Endothelial cell of umbilical vein (primary cell): ENCODE data around the gene PPOX. TPM values are rescaled to one million over a fixed set of nuclear protein-coding genes. Genes with fewer than 3 reads are reported as not detected.

Experiments used
- BruUV-seq: library from RNA; stranded (reverse); fragments of 400-500 nt; replicated peaks from 2 replicates; lab custom pipeline; 2021; lab: Mats Ljungman, UMichigan
- CTCF ChIA-PET: fragments of 300-600, 350-600 bp; sonication (Branson Sonifier 250); formaldehyde crosslinking; loops from one replicate; lab custom pipeline; 2021; ENCODE audit warnings: antibody characterized with exemption, inconsistent platforms; lab: Charles Lee
- POLR2A ChIA-PET: fragments of 300-600, 350-600 bp; sonication (Branson Sonifier 250); formaldehyde crosslinking; loops from one replicate; lab custom pipeline; 2021; ENCODE audit warnings: antibody characterized with exemption, inconsistent platforms; lab: Charles Lee
- DNase-seq: peaks from one replicate; pipeline ENCODE4 v3.0.0-alpha.2; 2011; ENCODE audit warnings: low read depth, low spot score
- FAIRE-seq: peaks from 2 replicates; lab custom pipeline; 2011; peaks lifted over from hg19 to GRCh38; lab: Jason Lieb, UNC
- H2AFZ ChIP-seq: 2 replicates; pipeline ENCODE4 v1.6.0; 2012; ENCODE audit warnings: low read depth, low read length, control low read depth, inconsistent platforms
- H3K27ac ChIP-seq: 2 replicates; pipeline ENCODE4 v1.5.1; 2011; ENCODE audit warnings: low read depth, mild to moderate bottlenecking, control low read depth, low read length, moderate library complexity; ENCODE audit not compliant: insufficient read depth
- H3K27me3 ChIP-seq, 2 experiments: 2 replicates each; pipeline versions ENCODE4 v1.6.0 to v1.6.1; 2011; ENCODE audit warnings: low read length in 2 of 2, mixed read lengths in 1 of 2; ENCODE audit not compliant: control insufficient read depth in 2 of 2, insufficient read depth in 2 of 2
- H3K36me3 ChIP-seq, 2 experiments: 2 replicates in 1 of 2; 3 replicates in 1 of 2; pipeline ENCODE4 v1.5.1; 2011; ENCODE audit warnings: low read length in 2 of 2, mild to moderate bottlenecking in 1 of 2, moderate library complexity in 1 of 2; ENCODE audit not compliant: control insufficient read depth in 2 of 2, insufficient read depth in 2 of 2; ENCODE audit errors: extremely low read depth in 1 of 2
- H3K4me1 ChIP-seq: 3 replicates; pipeline ENCODE4 v1.5.1; 2011; ENCODE audit warnings: mild to moderate bottlenecking, low read length; ENCODE audit not compliant: control insufficient read depth, insufficient read depth; ENCODE audit errors: extremely low read depth
- H3K4me2 ChIP-seq: 2 replicates; pipeline ENCODE4 v1.6.1; 2011; ENCODE audit warnings: low read length, control low read depth, mixed read lengths; ENCODE audit not compliant: insufficient read depth
- H3K4me3 ChIP-seq, 3 experiments: fragments of 200-600 bp in 1 of 3; sonication (generic), shearing (Covaris generic) in 1 of 3; replicated peaks in 1 of 3; 2 replicates each; pipeline ENCODE4 v1.5.1; 2011 to 2016; ENCODE audit warnings: control low read depth in 3 of 3, low read length in 3 of 3, mild to moderate bottlenecking in 2 of 3, inconsistent platforms in 1 of 3, low read depth in 1 of 3, moderate library complexity in 1 of 3; ENCODE audit not compliant: insufficient read depth in 1 of 3
- H3K79me2 ChIP-seq: 2 replicates; pipeline ENCODE4 v1.6.0; 2012; ENCODE audit warnings: low read length, inconsistent platforms; ENCODE audit not compliant: control insufficient read depth, insufficient read depth
- H3K9ac ChIP-seq: replicated peaks from 2 replicates; pipeline ENCODE3; 2011; ENCODE audit warnings: low read length, control low read depth; ENCODE audit not compliant: insufficient read depth; ENCODE audit errors: extremely low read depth
- H3K9me1 ChIP-seq: replicated peaks from 3 replicates; pipeline ENCODE4 v1.6.0; 2011; ENCODE audit warnings: mild to moderate bottlenecking, low read length; ENCODE audit not compliant: control insufficient read depth, insufficient read depth; ENCODE audit errors: extremely low read depth
- H3K9me3 ChIP-seq: replicated peaks from 2 replicates; pipeline ENCODE4 v1.5.1; 2012; ENCODE audit warnings: low read length, inconsistent platforms; ENCODE audit not compliant: control insufficient read depth, insufficient read depth
- H4K20me1 ChIP-seq: replicated peaks from 2 replicates; pipeline ENCODE3; 2011; ENCODE audit warnings: mild to moderate bottlenecking, low read length; ENCODE audit not compliant: control insufficient read depth, insufficient read depth; ENCODE audit errors: extremely low read depth
- CTCF ChIP-seq, 2 donors: IDR thresholded peaks; 1 replicate in 1 of 2; 2 replicates in 1 of 2; pipeline ENCODE4 v1.5.1; 2011; ENCODE audit warnings: low read length in 2 of 2, mild to moderate bottlenecking in 2 of 2, moderate library complexity in 2 of 2, control low read depth in 1 of 2, inconsistent platforms in 1 of 2, low read depth in 1 of 2; ENCODE audit not compliant: insufficient read depth in 1 of 2; ENCODE audit errors: extremely low read depth in 1 of 2
- EZH2 ChIP-seq: IDR thresholded peaks from 2 replicates; pipeline ENCODE4 v1.6.1; 2012; ENCODE audit warnings: borderline replicate concordance, low read depth, mild to moderate bottlenecking, moderate library complexity, low read length, inconsistent platforms; ENCODE audit not compliant: severe bottlenecking
- FOS ChIP-seq: IDR thresholded peaks from 2 replicates; pipeline ENCODE4 v1.6.1; 2011; ENCODE audit warnings: mild to moderate bottlenecking, low read length, moderate library complexity, borderline replicate concordance; ENCODE audit not compliant: insufficient read depth
- GATA2 ChIP-seq: IDR thresholded peaks from 2 replicates; pipeline ENCODE4 v1.7.0; 2011; ENCODE audit warnings: low read depth, mild to moderate bottlenecking, moderate library complexity, mixed read lengths, low read length; ENCODE audit not compliant: insufficient read length, insufficient read depth
- JUN ChIP-seq: IDR thresholded peaks from 2 replicates; pipeline ENCODE4 v1.6.1; 2011; ENCODE audit warnings: borderline replicate concordance, low read depth; ENCODE audit not compliant: insufficient read length, insufficient read depth
- MYC ChIP-seq: IDR thresholded peaks from one replicate; pipeline ENCODE4 v1.6.1; 2011; ENCODE audit warnings: mild to moderate bottlenecking, low read depth, low read length
- POLR2A ChIP-seq: IDR thresholded peaks from 2 replicates; pipeline ENCODE4 v1.6.1; 2012; ENCODE audit warnings: low read depth, mild to moderate bottlenecking, control low read depth, low read length
- POLR2AphosphoS5 ChIP-seq: IDR thresholded peaks from 2 replicates; pipeline ENCODE4 v1.6.1; 2012; ENCODE audit warnings: low read depth, mild to moderate bottlenecking, control low read depth, low read length, moderate library complexity; ENCODE audit not compliant: insufficient read depth
- dilution Hi-C: fragments of 300-500 bp; cut with MboI; formaldehyde crosslinking; loops from one replicate; pipeline ENCODE4 v1.15.0; 2019; ENCODE audit warnings: low sequenced_read_pairs; ENCODE audit not compliant: extremely low pct_ligation_motif_present
- intact Hi-C: fragments of 100-400 bp; cut with micrococcal nuclease; formaldehyde crosslinking; loops from one replicate; pipeline ENCODE4 v1.10.0; 2022
- polyA plus RNA-seq, 4 experiments: library from polyadenylated mRNA; depleted of rRNA in 3 of 4; stranded (reverse) in 3 of 4; unstranded in 1 of 4; fragments of >200 nt; gene quantifications; 2 replicates each; pipeline versions ENCODE4 v1.2.1 to v1.2.3, GENCODE V29; 2011 to 2012; ENCODE audit warnings: missing spikeins in 1 of 4
- total RNA-seq: library from RNA; stranded (reverse); gene quantifications from 2 replicates; pipeline ENCODE4 v1.2.3, GENCODE V29; 2021
- TF ChIP-seq, protein P1 (sequence below): IDR thresholded peaks from 2 replicates; pipeline ENCODE4 v1.6.1; 2011; ENCODE audit not compliant: insufficient read depth, insufficient read length

PPOX gene
- total and polyA plus RNA-seq, 2 donors (not counting 3 experiments of a cell fraction or from before 2014, with no cell fraction given), result 26.4 to 28.5 TPM

DNA sequence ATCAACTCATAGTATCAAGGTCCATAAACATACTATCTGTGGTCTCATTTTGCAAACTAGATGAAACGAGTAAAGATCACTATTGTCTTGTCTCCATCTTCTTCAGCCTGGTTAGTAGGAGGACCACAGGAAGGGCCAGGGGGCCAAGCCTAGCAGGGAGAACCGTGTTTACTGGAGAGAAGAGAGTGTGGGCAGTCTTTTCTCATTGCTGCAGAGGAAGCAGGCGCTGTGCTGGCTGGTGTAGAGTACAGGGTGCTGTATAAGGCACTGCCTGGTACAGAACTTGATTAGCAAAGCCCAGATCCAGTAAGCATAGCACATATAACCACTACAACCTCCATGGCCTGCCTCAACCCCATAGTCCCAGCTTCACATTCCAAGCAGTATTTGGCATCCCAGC, 21.1 kb downstream of the PPOX start:
- POLR2A ChIA-PET, result no interaction called here
- FAIRE-seq, result no peak

More for the DNA sequence above, 21.1 kb downstream of the PPOX start:
- BruUV-seq, result no TSS peak
- H3K9ac ChIP-seq, result no peak overlapping the region
- H2AFZ ChIP-seq, result no peak overlapping the region
- H3K27ac ChIP-seq, result no peak overlapping the region
- peaks cover 0 to 3% of the 10 kb centered on the region in 2 experiments for H3K36me3 ChIP-seq
- dilution Hi-C loops (no loop called here), intact Hi-C loops (no loop called here)
- DNase-seq, result no peak
- no peak overlapping the region for H3K4me3 ChIP-seq
- TF ChIP-seq GATA2 (no peak), FOS (no peak), JUN (no peak), POLR2A (no peak), MYC (no peak), EZH2 (no peak), POLR2AphosphoS5 (no peak), CTCF (IDR thresholded peaks at IDR 0.05; ENCODE audit: extremely low read depth in 1 of 2, insufficient read depth in 1 of 2, low read depth in 1 of 2, low read length in 2 of 2) (no peak)
- TF ChIP-seq, protein P1, sequence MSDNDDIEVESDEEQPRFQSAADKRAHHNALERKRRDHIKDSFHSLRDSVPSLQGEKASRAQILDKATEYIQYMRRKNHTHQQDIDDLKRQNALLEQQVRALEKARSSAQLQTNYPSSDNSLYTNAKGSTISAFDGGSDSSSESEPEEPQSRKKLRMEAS, result no peak
- H3K27me3 ChIP-seq, result no peaks in the 10 kb centered on the region
- H3K9me1 ChIP-seq, result no peaks in the 10 kb centered on the region
- CTCF ChIA-PET, result no interaction called here
- no peaks in the 10 kb centered on the region for H3K9me3 ChIP-seq
- no peaks in the 10 kb centered on the region for H4K20me1 ChIP-seq
- no peak overlapping the region for H3K4me2 ChIP-seq
- no peaks in the 10 kb centered on the region for H3K79me2 ChIP-seq
- H3K4me1 ChIP-seq, result peaks cover 28% of the 10 kb centered on the region
